ENCODE data around the gene DCC. TPM values are rescaled to one million over a fixed set of nuclear protein-coding genes. Genes with fewer than 3 reads are reported as not detected.

DCC gene
- polyA plus RNA-seq, 2 of the 4 experiments (the other 2 are of a cell fraction), result 0.12 TPM; not detected in 1

DNA sequence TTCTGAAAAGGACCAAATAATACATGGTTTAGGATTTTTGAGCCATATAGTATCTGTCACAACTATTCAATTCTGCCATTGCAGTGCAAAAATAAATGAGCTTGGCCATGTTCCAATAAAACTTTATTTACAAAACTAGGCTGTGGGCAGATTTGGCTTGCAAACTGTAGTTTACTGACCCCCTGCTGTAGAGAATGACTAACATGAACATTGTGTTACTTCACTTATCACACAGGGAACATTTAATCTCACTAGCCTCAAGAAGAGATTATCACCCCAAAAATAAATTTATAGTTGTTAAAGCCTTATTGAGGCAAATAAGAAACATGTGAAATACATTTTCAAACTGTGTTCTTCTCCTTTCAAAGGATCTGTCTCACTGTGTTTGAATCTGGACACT is 1118.3 kb downstream of the DCC start:
- H3K4me1 ChIP-seq, result no peaks in the 10 kb centered on the region
- ATAC-seq (no peak), FAIRE-seq (no peak), DNase-seq (ENCODE audit: low read depth in 1 of 2, low spot score in 1 of 2) (no peak)
- no peaks in the 10 kb centered on the region for H3K9me3 ChIP-seq
- ChIA-PET POLR2A (no interaction called here), CTCF (no interaction called here)
- TF ChIP-seq, protein P1, sequence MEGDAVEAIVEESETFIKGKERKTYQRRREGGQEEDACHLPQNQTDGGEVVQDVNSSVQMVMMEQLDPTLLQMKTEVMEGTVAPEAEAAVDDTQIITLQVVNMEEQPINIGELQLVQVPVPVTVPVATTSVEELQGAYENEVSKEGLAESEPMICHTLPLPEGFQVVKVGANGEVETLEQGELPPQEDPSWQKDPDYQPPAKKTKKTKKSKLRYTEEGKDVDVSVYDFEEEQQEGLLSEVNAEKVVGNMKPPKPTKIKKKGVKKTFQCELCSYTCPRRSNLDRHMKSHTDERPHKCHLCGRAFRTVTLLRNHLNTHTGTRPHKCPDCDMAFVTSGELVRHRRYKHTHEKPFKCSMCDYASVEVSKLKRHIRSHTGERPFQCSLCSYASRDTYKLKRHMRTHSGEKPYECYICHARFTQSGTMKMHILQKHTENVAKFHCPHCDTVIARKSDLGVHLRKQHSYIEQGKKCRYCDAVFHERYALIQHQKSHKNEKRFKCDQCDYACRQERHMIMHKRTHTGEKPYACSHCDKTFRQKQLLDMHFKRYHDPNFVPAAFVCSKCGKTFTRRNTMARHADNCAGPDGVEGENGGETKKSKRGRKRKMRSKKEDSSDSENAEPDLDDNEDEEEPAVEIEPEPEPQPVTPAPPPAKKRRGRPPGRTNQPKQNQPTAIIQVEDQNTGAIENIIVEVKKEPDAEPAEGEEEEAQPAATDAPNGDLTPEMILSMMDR (IDR thresholded peaks at IDR 0.05), result no peak
- TF ChIP-seq RAD21 (conservative IDR thresholded peaks at IDR 0.05 in 1 of 2, IDR thresholded peaks at IDR 0.05 in 1 of 2), result no peak
- TF ChIP-seq, protein P2, sequence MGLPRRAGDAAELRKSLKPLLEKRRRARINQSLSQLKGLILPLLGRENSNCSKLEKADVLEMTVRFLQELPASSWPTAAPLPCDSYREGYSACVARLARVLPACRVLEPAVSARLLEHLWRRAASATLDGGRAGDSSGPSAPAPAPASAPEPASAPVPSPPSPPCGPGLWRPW (IDR thresholded peaks at IDR 0.05), result no peak
- no peak for TF ChIP-seq CHD4 (IDR thresholded peaks at IDR 0.05; ENCODE audit: borderline replicate concordance)
- TF ChIP-seq TFCP2L1 (CRISPR knock-in tag; IDR thresholded peaks at IDR 0.05), result no peak
- no peak overlapping the region for H3K27ac ChIP-seq
- no peak overlapping the region for H3K4me3 ChIP-seq
- H3K4me2 ChIP-seq, result no peak overlapping the region

DNA sequence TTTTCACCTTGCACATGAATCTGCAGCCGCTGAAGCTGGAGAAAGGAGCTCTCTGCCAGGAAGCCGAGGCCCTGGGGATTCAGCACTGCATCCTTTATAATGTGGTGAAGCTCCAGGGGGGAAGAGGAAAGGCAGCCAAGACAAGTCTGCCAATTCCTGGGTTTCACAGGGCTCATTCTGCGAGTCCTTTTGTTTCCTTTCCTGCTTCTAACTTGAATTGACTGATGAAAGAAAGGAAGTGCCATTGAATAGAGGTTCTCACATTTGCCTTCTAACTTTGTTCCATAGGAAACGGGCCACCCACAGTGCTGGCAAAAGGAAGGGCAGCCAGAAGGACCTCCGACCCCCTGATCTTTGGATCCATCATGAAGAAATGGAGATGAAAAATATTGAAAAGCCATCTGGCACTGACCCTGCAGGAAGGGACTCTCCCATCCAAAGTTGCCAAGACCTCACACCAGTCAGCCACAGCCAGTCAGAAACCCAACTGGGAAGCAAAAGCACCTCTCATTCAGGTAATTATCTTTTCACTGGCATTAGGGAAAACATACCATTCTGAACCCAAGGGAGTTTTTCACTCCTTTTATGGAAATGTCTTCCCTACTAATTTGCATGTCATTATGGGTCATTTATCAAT is 1119.1 kb downstream of the DCC start:
- no peak overlapping the region for H3K4me3 ChIP-seq
- H3K27ac ChIP-seq, result no peak overlapping the region
- 3% methylated on average over 4 of the region's 5 CpGs for WGBS (ENCODE audit: missing lambda C conversion rate)
- TF ChIP-seq, protein P3, sequence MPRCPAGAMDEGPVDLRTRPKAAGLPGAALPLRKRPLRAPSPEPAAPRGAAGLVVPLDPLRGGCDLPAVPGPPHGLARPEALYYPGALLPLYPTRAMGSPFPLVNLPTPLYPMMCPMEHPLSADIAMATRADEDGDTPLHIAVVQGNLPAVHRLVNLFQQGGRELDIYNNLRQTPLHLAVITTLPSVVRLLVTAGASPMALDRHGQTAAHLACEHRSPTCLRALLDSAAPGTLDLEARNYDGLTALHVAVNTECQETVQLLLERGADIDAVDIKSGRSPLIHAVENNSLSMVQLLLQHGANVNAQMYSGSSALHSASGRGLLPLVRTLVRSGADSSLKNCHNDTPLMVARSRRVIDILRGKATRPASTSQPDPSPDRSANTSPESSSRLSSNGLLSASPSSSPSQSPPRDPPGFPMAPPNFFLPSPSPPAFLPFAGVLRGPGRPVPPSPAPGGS (IDR thresholded peaks at IDR 0.05), result no peak
- TF ChIP-seq, protein P4, sequence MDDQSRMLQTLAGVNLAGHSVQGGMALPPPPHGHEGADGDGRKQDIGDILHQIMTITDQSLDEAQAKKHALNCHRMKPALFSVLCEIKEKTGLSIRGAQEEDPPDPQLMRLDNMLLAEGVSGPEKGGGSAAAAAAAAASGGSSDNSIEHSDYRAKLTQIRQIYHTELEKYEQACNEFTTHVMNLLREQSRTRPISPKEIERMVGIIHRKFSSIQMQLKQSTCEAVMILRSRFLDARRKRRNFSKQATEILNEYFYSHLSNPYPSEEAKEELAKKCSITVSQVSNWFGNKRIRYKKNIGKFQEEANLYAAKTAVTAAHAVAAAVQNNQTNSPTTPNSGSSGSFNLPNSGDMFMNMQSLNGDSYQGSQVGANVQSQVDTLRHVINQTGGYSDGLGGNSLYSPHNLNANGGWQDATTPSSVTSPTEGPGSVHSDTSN (IDR thresholded peaks at IDR 0.05), result no peak
- TF ChIP-seq ZFP36 (IDR thresholded peaks at IDR 0.05; ENCODE audit: borderline replicate concordance, partially characterized antibody), result no peak
- no peak for TF ChIP-seq MAZ (IDR thresholded peaks at IDR 0.05; ENCODE audit: borderline replicate concordance, low read depth, low read length)
- TF ChIP-seq, protein P5, sequence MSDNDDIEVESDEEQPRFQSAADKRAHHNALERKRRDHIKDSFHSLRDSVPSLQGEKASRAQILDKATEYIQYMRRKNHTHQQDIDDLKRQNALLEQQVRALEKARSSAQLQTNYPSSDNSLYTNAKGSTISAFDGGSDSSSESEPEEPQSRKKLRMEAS (IDR thresholded peaks at IDR 0.05), result no peak
- TF ChIP-seq SREBF2 (IDR thresholded peaks at IDR 0.05), result no peak
- TF ChIP-seq BHLHE40 (IDR thresholded peaks at IDR 0.05; ENCODE audit: low read depth, low read length), result no peak
- TF ChIP-seq TP53 (CRISPR knock-in tag; IDR thresholded peaks at IDR 0.05), result no peak
- no peak for TF ChIP-seq RARB (CRISPR knock-in tag; IDR thresholded peaks at IDR 0.05)
- no peak for TF ChIP-seq EHMT2 (IDR thresholded peaks at IDR 0.05; ENCODE audit: low read depth)
- TF ChIP-seq MAFK (IDR thresholded peaks at IDR 0.05; ENCODE audit: partially characterized antibody), result no peak
- no peak for TF ChIP-seq MYC (IDR thresholded peaks at IDR 0.05; ENCODE audit: borderline replicate concordance, low read length)
- TF ChIP-seq NPAS2 (CRISPR knock-in tag; IDR thresholded peaks at IDR 0.05; ENCODE audit: borderline replicate concordance), result no peak
- TF ChIP-seq, protein P6, sequence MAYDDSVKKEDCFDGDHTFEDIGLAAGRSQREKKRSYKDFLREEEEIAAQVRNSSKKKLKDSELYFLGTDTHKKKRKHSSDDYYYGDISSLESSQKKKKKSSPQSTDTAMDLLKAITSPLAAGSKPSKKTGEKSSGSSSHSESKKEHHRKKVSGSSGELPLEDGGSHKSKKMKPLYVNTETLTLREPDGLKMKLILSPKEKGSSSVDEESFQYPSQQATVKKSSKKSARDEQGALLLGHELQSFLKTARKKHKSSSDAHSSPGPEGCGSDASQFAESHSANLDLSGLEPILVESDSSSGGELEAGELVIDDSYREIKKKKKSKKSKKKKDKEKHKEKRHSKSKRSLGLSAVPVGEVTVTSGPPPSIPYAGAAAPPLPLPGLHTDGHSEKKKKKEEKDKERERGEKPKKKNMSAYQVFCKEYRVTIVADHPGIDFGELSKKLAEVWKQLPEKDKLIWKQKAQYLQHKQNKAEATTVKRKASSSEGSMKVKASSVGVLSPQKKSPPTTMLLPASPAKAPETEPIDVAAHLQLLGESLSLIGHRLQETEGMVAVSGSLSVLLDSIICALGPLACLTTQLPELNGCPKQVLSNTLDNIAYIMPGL (CRISPR knock-in tag; IDR thresholded peaks at IDR 0.05; ENCODE audit: borderline replicate concordance), result no peak
- no peak for TF ChIP-seq HOXA7 (CRISPR knock-in tag; IDR thresholded peaks at IDR 0.05)
- TF ChIP-seq RAD21 (conservative IDR thresholded peaks at IDR 0.05 in 1 of 2, IDR thresholded peaks at IDR 0.05 in 1 of 2), result no peak
- ATAC-seq (no peak), FAIRE-seq (no peak), DNase-seq (ENCODE audit: low read depth in 1 of 2, low spot score in 1 of 2) (no peak)
- ChIA-PET CTCF (no interaction called here), POLR2A (no interaction called here)
- H3K9me3 ChIP-seq, result no peaks in the 10 kb centered on the region
- no peaks in the 10 kb centered on the region for H3K4me1 ChIP-seq
- H3K4me2 ChIP-seq, result no peak overlapping the region

Data from A549 (cell line).